ENCODE results near the gene RBM33. TPM values are rescaled to one million over a fixed set of nuclear protein-coding genes. Genes with fewer than 3 reads are reported as not detected.

RBM33 gene
- total and polyA plus RNA-seq, 9 of the 15 experiments (the other 6 are each of a cell fraction or from before 2014, with no cell fraction given) = 4.4 to 80.7 (median 27.3) TPM

DNA sequence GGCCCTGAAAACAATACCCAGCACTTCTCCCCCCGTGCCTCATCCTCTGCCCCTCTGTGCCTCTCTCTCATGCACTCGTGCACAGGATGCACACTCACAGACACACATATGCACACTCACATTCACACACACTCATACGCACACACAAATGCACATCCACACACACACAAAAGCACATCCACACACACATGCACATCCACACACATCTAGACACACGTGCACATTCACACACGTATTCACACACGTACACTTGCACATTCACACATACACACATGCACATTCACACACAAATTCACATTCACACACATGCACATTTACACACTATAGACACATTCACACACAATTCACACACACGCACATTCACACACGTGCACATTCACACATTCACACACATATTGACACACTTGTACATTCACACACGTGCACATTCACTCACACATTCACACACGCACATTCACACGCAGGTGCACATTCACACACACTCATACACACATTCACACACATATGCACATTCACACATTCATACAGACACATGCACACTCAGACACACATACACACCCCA is 148.6 kb downstream of the RBM33 start:
- Histone ChIP-seq H3K27me3 (ENCODE audit: control insufficient read depth in 2 of 2, insufficient read depth in 2 of 2, low read length in 2 of 2) (peaks cover 6 to 25% of the 10 kb centered on the region in 2 experiments; a peak in 4 of 5 replicates), H2AFZ (ENCODE audit: low read depth, low read length) (no peak overlapping the region), H3K4me2 (ENCODE audit: insufficient read depth, low read length) (no peak overlapping the region), H3K9me1 (ENCODE audit: control insufficient read depth, insufficient read depth, low read length) (no peaks in the 10 kb centered on the region), H3K36me3 (ENCODE audit: control insufficient read depth, insufficient read depth, low read length) (no peaks in the 10 kb centered on the region), H3K4me3 (no peak overlapping the region), H3K9me3 (replicated peaks; ENCODE audit: control insufficient read depth, insufficient read depth, low read depth, low read length) (no peaks in the 10 kb centered on the region; the same call in 1 of the 2 replicates), H3K4me1 (replicated peaks in 1 of 2; ENCODE audit: control insufficient read depth in 2 of 2, insufficient read depth in 2 of 2, low read length in 2 of 2) (peaks cover 0 to 25% of the 10 kb centered on the region in 2 experiments; a peak in 2 of 5 replicates), H3K79me2 (ENCODE audit: control insufficient read depth, insufficient read depth, low read length) (no peaks in the 10 kb centered on the region), H3K27ac (ENCODE audit: extremely low read depth, low read depth, low read length) (no peak overlapping the region), H4K20me1 (replicated peaks; ENCODE audit: control insufficient read depth, insufficient read depth, low read length) (0 out of 2 replicates have a peak, but pooled peaks cover 4% of the 10 kb centered on the region), H3K9ac (ENCODE audit: insufficient read depth in 1 of 2, low read depth in 2 of 2, low read length in 2 of 2) (no peak overlapping the region)
- ChIA-PET CTCF (ENCODE audit: low intra/inter-chr PET ratio) (no interaction called here), POLR2A (no interaction called here)
- no TSS peak for BruUV-seq (replicated peaks)
- in situ Hi-C loops (cut with MboI) = no loop called here
- no peak for DNase-seq (ENCODE audit: extremely low read depth in 1 of 4, low spot score in 3 of 4)
- no peak for ATAC-seq
- FAIRE-seq = no peak
- WGBS (ENCODE audit: insufficient coverage, low coverage, missing lambda C conversion rate) = 16% methylated on average over 11 of the region's 11 CpGs
- intact Hi-C loops (cut with micrococcal nuclease) = no loop called here
- TF ChIP-seq ZNF217 (CRISPR knock-in tag; IDR thresholded peaks at IDR 0.05) (no peak), KDM4B (IDR thresholded peaks at IDR 0.05; ENCODE audit: borderline replicate concordance in 2 of 2, low read depth in 1 of 2) (no peak), OTX1 (CRISPR knock-in tag; IDR thresholded peaks at IDR 0.05) (0 out of 2 replicates have a peak, but pooled peaks have one; percentile 46), ZNF274 (IDR thresholded peaks at IDR 0.05; ENCODE audit: borderline replicate concordance, low read depth, low read length) (no peak), ZNF445 (CRISPR knock-in tag; IDR thresholded peaks at IDR 0.05; ENCODE audit: low read depth) (no peak), ZNF311 (CRISPR knock-in tag; IDR thresholded peaks at IDR 0.05) (no peak)
- TF ChIP-seq, protein P1, sequence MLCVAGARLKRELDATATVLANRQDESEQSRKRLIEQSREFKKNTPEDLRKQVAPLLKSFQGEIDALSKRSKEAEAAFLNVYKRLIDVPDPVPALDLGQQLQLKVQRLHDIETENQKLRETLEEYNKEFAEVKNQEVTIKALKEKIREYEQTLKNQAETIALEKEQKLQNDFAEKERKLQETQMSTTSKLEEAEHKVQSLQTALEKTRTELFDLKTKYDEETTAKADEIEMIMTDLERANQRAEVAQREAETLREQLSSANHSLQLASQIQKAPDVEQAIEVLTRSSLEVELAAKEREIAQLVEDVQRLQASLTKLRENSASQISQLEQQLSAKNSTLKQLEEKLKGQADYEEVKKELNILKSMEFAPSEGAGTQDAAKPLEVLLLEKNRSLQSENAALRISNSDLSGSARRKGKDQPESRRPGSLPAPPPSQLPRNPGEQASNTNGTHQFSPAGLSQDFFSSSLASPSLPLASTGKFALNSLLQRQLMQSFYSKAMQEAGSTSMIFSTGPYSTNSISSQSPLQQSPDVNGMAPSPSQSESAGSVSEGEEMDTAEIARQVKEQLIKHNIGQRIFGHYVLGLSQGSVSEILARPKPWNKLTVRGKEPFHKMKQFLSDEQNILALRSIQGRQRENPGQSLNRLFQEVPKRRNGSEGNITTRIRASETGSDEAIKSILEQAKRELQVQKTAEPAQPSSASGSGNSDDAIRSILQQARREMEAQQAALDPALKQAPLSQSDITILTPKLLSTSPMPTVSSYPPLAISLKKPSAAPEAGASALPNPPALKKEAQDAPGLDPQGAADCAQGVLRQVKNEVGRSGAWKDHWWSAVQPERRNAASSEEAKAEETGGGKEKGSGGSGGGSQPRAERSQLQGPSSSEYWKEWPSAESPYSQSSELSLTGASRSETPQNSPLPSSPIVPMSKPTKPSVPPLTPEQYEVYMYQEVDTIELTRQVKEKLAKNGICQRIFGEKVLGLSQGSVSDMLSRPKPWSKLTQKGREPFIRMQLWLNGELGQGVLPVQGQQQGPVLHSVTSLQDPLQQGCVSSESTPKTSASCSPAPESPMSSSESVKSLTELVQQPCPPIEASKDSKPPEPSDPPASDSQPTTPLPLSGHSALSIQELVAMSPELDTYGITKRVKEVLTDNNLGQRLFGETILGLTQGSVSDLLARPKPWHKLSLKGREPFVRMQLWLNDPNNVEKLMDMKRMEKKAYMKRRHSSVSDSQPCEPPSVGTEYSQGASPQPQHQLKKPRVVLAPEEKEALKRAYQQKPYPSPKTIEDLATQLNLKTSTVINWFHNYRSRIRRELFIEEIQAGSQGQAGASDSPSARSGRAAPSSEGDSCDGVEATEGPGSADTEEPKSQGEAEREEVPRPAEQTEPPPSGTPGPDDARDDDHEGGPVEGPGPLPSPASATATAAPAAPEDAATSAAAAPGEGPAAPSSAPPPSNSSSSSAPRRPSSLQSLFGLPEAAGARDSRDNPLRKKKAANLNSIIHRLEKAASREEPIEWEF (CRISPR knock-in tag; IDR thresholded peaks at IDR 0.05) = no peak
- TF ChIP-seq, protein P2, sequence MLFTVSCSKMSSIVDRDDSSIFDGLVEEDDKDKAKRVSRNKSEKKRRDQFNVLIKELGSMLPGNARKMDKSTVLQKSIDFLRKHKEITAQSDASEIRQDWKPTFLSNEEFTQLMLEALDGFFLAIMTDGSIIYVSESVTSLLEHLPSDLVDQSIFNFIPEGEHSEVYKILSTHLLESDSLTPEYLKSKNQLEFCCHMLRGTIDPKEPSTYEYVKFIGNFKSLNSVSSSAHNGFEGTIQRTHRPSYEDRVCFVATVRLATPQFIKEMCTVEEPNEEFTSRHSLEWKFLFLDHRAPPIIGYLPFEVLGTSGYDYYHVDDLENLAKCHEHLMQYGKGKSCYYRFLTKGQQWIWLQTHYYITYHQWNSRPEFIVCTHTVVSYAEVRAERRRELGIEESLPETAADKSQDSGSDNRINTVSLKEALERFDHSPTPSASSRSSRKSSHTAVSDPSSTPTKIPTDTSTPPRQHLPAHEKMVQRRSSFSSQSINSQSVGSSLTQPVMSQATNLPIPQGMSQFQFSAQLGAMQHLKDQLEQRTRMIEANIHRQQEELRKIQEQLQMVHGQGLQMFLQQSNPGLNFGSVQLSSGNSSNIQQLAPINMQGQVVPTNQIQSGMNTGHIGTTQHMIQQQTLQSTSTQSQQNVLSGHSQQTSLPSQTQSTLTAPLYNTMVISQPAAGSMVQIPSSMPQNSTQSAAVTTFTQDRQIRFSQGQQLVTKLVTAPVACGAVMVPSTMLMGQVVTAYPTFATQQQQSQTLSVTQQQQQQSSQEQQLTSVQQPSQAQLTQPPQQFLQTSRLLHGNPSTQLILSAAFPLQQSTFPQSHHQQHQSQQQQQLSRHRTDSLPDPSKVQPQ (CRISPR knock-in tag; IDR thresholded peaks at IDR 0.05; ENCODE audit: borderline replicate concordance) = no peak
- TF ChIP-seq, protein P3, sequence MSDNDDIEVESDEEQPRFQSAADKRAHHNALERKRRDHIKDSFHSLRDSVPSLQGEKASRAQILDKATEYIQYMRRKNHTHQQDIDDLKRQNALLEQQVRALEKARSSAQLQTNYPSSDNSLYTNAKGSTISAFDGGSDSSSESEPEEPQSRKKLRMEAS (CRISPR knock-in tag; IDR thresholded peaks at IDR 0.05) = no peak
- TF ChIP-seq, protein P4, sequence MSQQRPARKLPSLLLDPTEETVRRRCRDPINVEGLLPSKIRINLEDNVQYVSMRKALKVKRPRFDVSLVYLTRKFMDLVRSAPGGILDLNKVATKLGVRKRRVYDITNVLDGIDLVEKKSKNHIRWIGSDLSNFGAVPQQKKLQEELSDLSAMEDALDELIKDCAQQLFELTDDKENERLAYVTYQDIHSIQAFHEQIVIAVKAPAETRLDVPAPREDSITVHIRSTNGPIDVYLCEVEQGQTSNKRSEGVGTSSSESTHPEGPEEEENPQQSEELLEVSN (IDR thresholded peaks at IDR 0.05; ENCODE audit: borderline replicate concordance in 1 of 2, extremely low read depth in 1 of 2, insufficient read depth in 1 of 2, insufficient read length in 1 of 2, low read depth in 1 of 2, low read length in 1 of 2, poor library complexity in 1 of 2, severe bottlenecking in 1 of 2) = no peak

Data from K562 (cell line).